Neural progenitor cell (in vitro differentiated cells): ENCODE measurements around the gene TIFAB. TPM values are rescaled to one million over a fixed set of nuclear protein-coding genes. Genes with fewer than 3 reads are reported as not detected.

ENCODE experiments used
- DNase-seq: peaks from one replicate; pipeline ENCODE4 v3.0.0-alpha.2; 2016; ENCODE audit warnings: low spot score
- H2AFZ ChIP-seq: fragments of 200-600 bp; sonication (generic); replicated peaks from 2 replicates; pipeline ENCODE4 v1.6.1; 2016; ENCODE audit warnings: antibody characterized with exemption
- H3F3A ChIP-seq: fragments of 200-600 bp; sonication (generic); 2 replicates; pipeline ENCODE4 v1.6.1; 2016; ENCODE audit warnings: antibody characterized with exemption, low read depth
- H3K27ac ChIP-seq: fragments of 200-600 bp; sonication (generic); 2 replicates; pipeline ENCODE4 v1.5.1; 2016; ENCODE audit warnings: mild to moderate bottlenecking
- H3K27me3 ChIP-seq: fragments of 200-600 bp; sonication (generic); 2 replicates; pipeline ENCODE4 v1.6.1; 2016; ENCODE audit warnings: mild to moderate bottlenecking, moderate library complexity
- H3K36me3 ChIP-seq: fragments of 200-600 bp; sonication (generic); 2 replicates; pipeline ENCODE4 v1.5.1; 2016
- H3K4me1 ChIP-seq: fragments of 200-600 bp; sonication (generic); 2 replicates; pipeline ENCODE4 v1.6.1; 2016; ENCODE audit warnings: mixed run types
- H3K4me2 ChIP-seq: fragments of 200-600 bp; sonication (generic); 2 replicates; pipeline ENCODE4 v1.6.1; 2016
- H3K4me3 ChIP-seq: fragments of 200-600 bp; sonication (generic); 2 replicates; pipeline ENCODE4 v1.5.1; 2016
- H3K79me2 ChIP-seq: fragments of 200-600 bp; sonication (generic); 2 replicates; pipeline ENCODE4 v1.6.1; 2016; ENCODE audit warnings: low read depth
- H3K9ac ChIP-seq: fragments of 200-600 bp; sonication (generic); 2 replicates; pipeline ENCODE4 v1.6.1; 2016
- H3K9me3 ChIP-seq: fragments of 200-600 bp; sonication (generic); 2 replicates; pipeline ENCODE4 v1.5.1; 2016; ENCODE audit warnings: low read depth
- H4K20me1 ChIP-seq: fragments of 200-600 bp; sonication (generic); 2 replicates; pipeline ENCODE4 v1.6.1; 2016; ENCODE audit warnings: low read depth
- H3K27ac Mint-ChIP-seq: 3 replicates; pipeline ENCODE4 v1.8.0; 2021; ENCODE audit warnings: mixed read lengths
- H3K27me3 Mint-ChIP-seq: 2 replicates; pipeline ENCODE4 v1.8.0; 2022; ENCODE audit warnings: low read depth, mild to moderate bottlenecking, inconsistent platforms, moderate library complexity, mixed read lengths; ENCODE audit not compliant: insufficient read depth
- H3K36me3 Mint-ChIP-seq: 3 replicates; pipeline ENCODE4 v1.8.0; 2021; ENCODE audit warnings: mixed read lengths
- H3K4me1 Mint-ChIP-seq: 3 replicates; pipeline ENCODE4 v1.8.0; 2021; ENCODE audit warnings: mixed read lengths
- H3K4me3 Mint-ChIP-seq: 3 replicates; pipeline ENCODE4 v1.8.0; 2021; ENCODE audit warnings: mild to moderate bottlenecking, moderate library complexity, mixed read lengths
- H3K9me3 Mint-ChIP-seq: 3 replicates; pipeline ENCODE4 v1.8.0; 2020; ENCODE audit warnings: mixed read lengths
- EZH2 ChIP-seq: fragments of 200-600 bp; sonication (generic); IDR thresholded peaks from 2 replicates; pipeline ENCODE4 v1.6.1; 2017; ENCODE audit warnings: antibody characterized with exemption, mild to moderate bottlenecking, moderate library complexity
- EZH2phosphoT487 ChIP-seq: fragments of 200-600 bp; sonication (generic); IDR thresholded peaks from 2 replicates; pipeline ENCODE4 v1.6.1; 2017; ENCODE audit warnings: antibody characterized with exemption
- total RNA-seq: library from RNA; depleted of rRNA; stranded (reverse); fragments of >200 nt; gene quantifications from 2 replicates; pipeline ENCODE4 v1.2.3, GENCODE V29; 2015; ENCODE audit warnings: low replicate concordance
- TF ChIP-seq, protein P1 (sequence below): fragments of 200-600 bp; sonication (generic); IDR thresholded peaks from 2 replicates; pipeline ENCODE4 v1.5.1; 2017; ENCODE audit warnings: antibody characterized with exemption, mild to moderate bottlenecking

The TIFAB gene
- total RNA-seq, 1 donor from 2014 or later: not detected

DNA sequence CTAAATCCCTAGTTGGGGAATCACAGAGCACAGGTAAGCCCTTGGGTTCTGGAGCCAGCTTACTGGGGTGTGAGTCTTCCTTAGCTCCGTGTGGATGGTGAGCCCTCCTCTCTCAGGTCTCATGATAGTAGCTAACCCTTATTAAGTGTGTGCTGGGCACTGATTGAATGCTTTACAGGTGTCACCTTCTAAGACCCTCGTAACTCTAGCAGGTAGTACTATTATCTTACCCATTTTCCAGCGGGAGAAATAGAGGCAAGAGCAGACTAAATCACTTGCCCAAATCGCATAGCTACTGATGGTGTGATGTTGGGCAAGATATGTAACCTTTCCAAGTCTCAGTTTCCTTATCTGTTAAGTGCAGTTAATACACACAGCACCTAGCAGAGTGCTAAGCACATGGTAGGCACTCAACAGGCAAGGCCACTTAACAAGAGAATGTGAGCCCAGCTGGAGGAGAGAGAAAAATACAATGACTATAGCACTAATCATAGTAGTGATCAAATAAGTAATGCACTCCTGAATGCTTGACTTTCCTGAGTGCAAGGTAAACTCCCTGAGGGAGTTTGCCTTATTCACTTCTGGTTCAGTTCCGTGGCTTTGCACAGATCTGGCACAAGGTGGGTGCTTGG, 4.7 kb downstream of the TIFAB start, which contains the start of gene DCANP1:
DCANP1 (minus strand) TSS at position 51 of the 632 bp plus-strand sequence. CDS start 240 bp downstream, outside the sequence.
- H3K27me3 ChIP-seq: peaks cover 8% of the 10 kb centered on the region
- H3K4me2 ChIP-seq: no peak within 1 kb of the TSS
- H3F3A ChIP-seq: peaks cover 3% of the 10 kb centered on the region
- Mint-ChIP-seq H3K27ac (no peak within 1 kb of the TSS), H3K36me3 (no peaks in the 10 kb centered on the region), H3K27me3 (peaks cover 14% of the 10 kb centered on the region), H3K4me3 (no peak within 1 kb of the TSS), H3K4me1 (peaks cover 31% of the 10 kb centered on the region), H3K9me3 (no peaks in the 10 kb centered on the region)
- TF ChIP-seq EZH2: no peak
- H3K27ac ChIP-seq: no peak within 1 kb of the TSS
- no peaks in the 10 kb centered on the region for H4K20me1 ChIP-seq
- H3K4me1 ChIP-seq: peaks cover 18% of the 10 kb centered on the region
- H3K9me3 ChIP-seq: no peaks in the 10 kb centered on the region
- no peak for DNase-seq
- H3K4me3 ChIP-seq: no peak within 1 kb of the TSS
- H3K36me3 ChIP-seq: no peaks in the 10 kb centered on the region
- H3K79me2 ChIP-seq: no peaks in the 10 kb centered on the region
- no peak within 1 kb of the TSS for H3K9ac ChIP-seq
- H2AFZ ChIP-seq: no peak within 1 kb of the TSS

DNA sequence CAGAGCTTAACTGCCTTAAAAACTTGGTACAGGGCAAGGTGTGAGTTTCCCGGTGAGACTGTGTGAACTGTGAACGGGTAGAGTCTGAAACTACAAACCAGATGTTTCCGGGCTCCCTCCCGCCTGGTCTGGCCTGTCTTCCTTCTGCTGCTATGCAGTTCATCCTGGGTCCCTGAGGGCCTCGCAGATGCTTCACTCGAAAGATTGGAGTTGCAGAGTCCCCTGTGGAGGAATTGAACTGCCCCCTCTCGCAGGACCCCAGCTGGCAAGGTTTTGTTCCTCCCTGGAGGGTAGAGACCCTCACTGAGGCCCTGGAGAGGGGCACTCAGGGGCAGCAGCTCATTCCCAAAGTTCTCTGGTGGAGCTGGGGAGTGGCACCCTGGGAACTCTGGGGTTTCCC, 5.5 kb downstream of the TIFAB start:
- H3K9ac ChIP-seq: no peak overlapping the region
- no peak overlapping the region for H3K4me2 ChIP-seq
- no peaks in the 10 kb centered on the region for H3K79me2 ChIP-seq
- no peak overlapping the region for H3K27ac Mint-ChIP-seq
- H3K36me3 ChIP-seq: no peaks in the 10 kb centered on the region
- H3K9me3 ChIP-seq: no peaks in the 10 kb centered on the region
- H4K20me1 ChIP-seq: no peaks in the 10 kb centered on the region
- peaks cover 3% of the 10 kb centered on the region for H3F3A ChIP-seq
- H3K27me3 ChIP-seq: peaks cover under 1% of the 10 kb centered on the region
- no peak for TF ChIP-seq EZH2phosphoT487
- TF ChIP-seq, protein P1, sequence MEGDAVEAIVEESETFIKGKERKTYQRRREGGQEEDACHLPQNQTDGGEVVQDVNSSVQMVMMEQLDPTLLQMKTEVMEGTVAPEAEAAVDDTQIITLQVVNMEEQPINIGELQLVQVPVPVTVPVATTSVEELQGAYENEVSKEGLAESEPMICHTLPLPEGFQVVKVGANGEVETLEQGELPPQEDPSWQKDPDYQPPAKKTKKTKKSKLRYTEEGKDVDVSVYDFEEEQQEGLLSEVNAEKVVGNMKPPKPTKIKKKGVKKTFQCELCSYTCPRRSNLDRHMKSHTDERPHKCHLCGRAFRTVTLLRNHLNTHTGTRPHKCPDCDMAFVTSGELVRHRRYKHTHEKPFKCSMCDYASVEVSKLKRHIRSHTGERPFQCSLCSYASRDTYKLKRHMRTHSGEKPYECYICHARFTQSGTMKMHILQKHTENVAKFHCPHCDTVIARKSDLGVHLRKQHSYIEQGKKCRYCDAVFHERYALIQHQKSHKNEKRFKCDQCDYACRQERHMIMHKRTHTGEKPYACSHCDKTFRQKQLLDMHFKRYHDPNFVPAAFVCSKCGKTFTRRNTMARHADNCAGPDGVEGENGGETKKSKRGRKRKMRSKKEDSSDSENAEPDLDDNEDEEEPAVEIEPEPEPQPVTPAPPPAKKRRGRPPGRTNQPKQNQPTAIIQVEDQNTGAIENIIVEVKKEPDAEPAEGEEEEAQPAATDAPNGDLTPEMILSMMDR: no peak
- no peak for TF ChIP-seq EZH2
- no peak overlapping the region for H3K4me3 Mint-ChIP-seq
- no peak overlapping the region for H2AFZ ChIP-seq
- H3K36me3 Mint-ChIP-seq: no peaks in the 10 kb centered on the region
- H3K27ac ChIP-seq: no peak overlapping the region
- no peak overlapping the region for H3K4me3 ChIP-seq
- H3K4me1 ChIP-seq: peaks cover 18% of the 10 kb centered on the region
- H3K27me3 Mint-ChIP-seq: peaks cover 14% of the 10 kb centered on the region
- no peaks in the 10 kb centered on the region for H3K9me3 Mint-ChIP-seq
- no peak for DNase-seq
- H3K4me1 Mint-ChIP-seq: peaks cover 39% of the 10 kb centered on the region

DNA sequence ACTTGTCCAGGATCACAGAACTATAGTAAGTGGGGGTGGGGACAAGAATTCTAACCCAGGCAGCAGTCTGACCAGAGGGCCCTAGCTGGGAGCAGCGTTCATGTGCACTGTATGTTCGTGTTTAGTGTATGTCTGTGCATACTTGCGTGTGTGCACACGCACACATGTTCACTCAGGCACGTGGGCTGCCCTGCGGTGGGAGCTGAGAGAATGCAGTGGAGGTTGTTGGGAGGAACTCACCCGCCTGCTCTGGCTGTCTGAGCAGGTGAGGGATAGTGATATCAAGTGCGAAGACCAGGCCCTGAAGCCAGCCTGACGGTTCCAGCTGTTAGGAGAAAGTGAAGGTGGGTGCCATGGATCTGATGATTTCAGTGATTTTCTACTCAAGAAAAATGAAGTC, 5.9 kb downstream of the TIFAB start:
- H3K9me3 ChIP-seq: no peaks in the 10 kb centered on the region
- H3K27me3 Mint-ChIP-seq: peaks cover 15% of the 10 kb centered on the region

More for the DNA sequence above, 5.9 kb downstream of the TIFAB start:
- H3K4me1 ChIP-seq: peaks cover 18% of the 10 kb centered on the region
- peaks cover 43% of the 10 kb centered on the region for H3K4me1 Mint-ChIP-seq
- DNase-seq: no peak
- no peak overlapping the region for H3K4me3 Mint-ChIP-seq
- H3K27ac ChIP-seq: no peak overlapping the region
- no peak overlapping the region for H2AFZ ChIP-seq
- no peak overlapping the region for H3K4me3 ChIP-seq
- no peaks in the 10 kb centered on the region for H4K20me1 ChIP-seq
- H3K27me3 ChIP-seq: no peaks in the 10 kb centered on the region
- H3K9ac ChIP-seq: no peak overlapping the region
- peaks cover 3% of the 10 kb centered on the region for H3F3A ChIP-seq
- H3K36me3 ChIP-seq: no peaks in the 10 kb centered on the region
- TF ChIP-seq, protein P1: no peak
- TF ChIP-seq EZH2phosphoT487: no peak
- no peak for TF ChIP-seq EZH2
- H3K4me2 ChIP-seq: no peak overlapping the region
- H3K27ac Mint-ChIP-seq: no peak overlapping the region
- H3K9me3 Mint-ChIP-seq: no peaks in the 10 kb centered on the region
- H3K79me2 ChIP-seq: no peaks in the 10 kb centered on the region
- H3K36me3 Mint-ChIP-seq: no peaks in the 10 kb centered on the region
